HG02852 (cell line): Measurements from ENCODE around the gene ASB2.
A peak's percentile ranks its signal among the peaks of the same experiment; 100 is the strongest.

ENCODE experiments used
- ATAC-seq: cut with Tn5 transposase; IDR thresholded peaks from one replicate; pipeline ENCODE4 v1.9.1; 2021; ENCODE audit warnings: mild to moderate bottlenecking, moderate library complexity; ENCODE audit not compliant: unreplicated experiment

Gene ASB2

DNA sequence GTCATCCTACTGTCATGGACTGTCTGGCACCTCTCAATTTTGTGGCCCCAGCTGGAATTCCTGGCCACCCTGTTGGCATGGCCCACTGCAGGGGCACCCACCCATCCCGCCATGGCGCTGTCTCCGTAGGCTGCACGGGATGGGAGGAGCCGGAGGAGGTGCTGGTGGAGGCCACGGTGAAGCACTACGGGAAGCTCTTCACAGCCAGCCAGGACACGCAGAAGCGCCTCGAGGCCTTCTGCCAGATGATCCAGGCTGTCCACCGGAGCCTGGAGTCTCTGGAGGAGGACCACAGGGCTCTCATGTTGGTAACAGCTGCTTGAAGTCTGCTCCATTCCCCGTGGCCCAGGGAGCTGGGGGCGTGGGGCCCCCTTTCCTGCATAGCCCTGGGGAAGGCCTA lies 24.6 kb upstream of the ASB2 start:
- no peak for ATAC-seq

DNA sequence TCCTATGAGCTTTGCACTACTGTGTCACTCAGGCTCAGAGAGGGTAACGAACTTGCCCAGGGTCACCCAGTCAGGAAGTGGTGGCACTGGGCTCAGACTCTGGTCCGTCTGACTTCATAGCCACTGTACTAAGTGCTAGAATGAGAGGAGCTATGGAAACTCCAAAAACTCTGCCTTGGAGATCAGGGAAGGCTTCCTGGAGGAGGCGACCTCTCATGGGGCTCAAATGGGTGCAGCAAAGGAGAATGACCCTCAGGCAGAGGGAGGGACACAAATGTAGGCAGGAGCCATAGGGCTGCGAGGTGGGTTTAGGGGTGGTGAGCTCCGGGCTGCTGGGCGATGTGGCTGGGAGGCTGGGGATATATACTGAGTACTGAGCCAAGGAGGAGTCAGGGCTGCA lies 23.9 kb upstream of the ASB2 start:
- no peak for ATAC-seq

DNA sequence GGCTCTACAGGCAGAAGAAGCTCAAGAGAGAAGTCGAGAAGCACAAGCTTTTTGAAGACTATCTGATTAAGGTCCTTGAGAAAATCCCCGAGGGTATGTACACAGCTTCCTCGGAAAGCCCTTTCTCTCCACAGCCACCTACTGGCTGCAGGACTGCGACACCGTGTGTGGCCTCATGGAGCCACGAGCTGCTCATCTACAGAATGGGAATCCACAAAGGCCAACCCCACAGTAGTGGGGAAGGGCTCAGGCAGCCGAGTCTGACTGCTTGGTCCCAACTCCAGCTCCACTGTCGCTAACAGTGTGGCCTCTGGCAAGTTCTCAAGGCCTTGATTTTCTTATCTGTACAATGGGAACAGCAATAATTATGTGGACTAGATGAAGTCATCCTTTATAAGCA lies 23.2 kb upstream of the ASB2 start:
- ATAC-seq: no peak

DNA sequence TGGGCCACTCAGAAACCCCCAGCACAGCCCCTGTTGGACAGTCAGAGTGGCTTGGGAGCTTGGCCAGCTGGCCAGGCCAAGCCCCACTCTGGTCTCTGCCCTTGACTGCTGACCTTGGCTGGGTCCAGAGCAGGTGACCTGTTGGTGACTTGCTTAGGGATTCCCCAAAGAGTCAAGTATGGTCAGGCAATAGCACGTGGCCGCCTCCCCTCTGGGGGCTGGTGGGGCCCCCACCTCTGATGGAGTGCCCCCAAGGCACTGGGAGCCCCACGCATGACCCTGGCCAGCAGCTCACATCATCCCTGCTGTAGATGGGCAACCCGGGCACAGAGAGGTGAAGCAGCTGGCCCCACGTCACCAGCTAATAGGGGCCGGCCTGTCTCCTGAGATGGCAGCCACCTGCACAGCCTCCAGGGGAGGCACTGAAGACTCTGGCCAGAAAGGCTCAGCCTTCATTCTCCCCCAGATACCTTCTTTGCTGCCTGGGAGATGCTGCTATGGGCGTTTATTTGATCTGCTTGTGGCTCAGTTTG lies 22.6 kb upstream of the ASB2 start:
- no peak for ATAC-seq

DNA sequence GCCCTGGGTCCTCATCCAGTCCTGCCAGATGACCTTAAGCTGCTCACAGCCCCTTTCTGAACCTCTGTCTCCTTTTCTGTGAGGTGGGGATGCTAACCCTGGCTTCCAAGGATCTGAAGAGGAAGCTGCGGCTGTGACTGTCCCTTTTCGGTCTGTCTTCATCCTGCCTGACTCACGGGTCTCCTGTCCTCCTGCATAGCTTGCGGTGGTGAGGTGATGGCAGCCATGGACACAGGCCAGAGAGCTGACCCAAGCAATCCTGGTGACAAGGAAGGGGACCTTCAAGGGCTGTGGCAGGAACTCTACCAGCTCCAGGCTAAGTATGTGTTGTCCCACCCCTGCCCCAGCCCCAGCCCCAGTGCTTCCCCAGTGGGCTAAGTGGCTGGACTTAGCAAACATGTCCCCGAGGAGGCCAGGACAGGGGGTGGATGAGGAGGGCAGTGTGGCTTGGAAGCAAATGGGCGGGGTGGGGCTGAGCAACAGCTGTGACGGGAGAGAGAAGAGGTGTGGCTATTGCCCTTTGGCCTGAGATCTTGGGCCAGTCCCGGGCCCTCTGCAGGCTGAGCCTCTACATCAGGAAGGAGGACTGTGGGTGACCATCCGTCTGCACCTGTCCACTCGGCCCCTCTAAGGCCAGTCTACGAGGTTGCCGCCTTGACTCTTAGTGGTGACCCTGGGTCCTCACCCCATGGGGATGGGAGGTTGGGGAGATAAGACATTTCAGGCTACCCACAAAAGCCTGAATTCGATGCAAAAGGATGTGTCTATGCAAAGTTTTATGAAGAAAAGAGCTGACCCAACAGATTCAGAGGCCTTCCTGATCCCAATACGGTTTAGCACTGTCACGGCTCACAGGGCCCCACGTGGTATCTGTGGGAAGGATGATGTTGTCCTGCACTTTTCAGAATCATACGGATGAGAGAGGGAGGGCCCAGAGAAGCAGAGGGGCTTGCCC lies 21.8 kb upstream of the ASB2 start:
- no peak for ATAC-seq

DNA sequence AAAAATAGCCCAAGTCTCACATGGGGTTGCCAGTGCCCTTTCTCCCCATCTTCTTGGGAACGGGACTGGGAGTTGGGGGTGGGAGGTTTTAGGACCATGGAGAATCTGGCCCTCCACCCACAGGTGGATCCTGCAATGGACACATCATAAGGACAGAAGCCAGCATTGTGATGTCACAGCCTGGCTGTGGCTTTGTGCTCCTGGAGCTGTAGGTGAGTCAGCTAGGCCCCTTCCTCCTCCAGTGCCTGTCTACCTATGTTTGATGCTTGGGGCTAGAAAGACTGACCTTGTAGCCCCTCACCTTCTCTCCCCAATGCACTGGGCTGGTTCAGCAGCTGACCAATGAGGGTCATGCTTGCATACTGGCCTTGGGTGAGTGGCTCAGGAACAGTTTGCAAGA lies 20.7 kb upstream of the ASB2 start, which contains the start of gene CCDC197:
Gene CCDC197 (plus strand): TSS at position 220 of the 400 bp plus-strand sequence. CDS start 831 bp downstream, outside the sequence.
- ATAC-seq: no peak

DNA sequence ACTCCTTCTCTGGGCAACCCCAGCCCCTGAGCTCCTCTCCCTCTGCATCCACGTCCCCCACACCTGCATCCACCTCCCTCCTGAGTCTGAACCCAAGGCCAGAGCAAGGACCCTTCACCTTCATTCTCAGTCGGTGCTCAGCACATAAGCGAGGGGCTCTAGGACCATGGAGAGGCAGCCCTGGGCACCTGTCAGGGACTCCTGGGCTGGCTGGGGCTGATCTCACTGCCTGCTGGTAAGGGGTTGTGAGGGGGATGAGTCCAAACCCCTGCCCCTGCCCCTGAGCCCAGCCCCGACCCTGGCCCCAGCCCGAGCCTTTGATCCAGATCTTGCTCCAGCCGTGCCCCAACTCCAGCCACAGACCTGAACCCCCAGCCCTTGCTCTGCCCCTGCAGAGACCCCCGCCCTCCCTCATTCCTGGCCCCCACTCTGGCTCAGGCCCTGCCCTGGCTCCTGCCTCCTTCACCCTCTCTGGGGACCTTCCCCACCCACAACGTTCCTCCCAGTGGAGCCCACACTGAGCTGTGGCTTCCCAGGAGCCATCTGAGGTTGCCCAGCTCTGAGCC lies 19.8 kb upstream of the ASB2 start:
- ATAC-seq: no peak

DNA sequence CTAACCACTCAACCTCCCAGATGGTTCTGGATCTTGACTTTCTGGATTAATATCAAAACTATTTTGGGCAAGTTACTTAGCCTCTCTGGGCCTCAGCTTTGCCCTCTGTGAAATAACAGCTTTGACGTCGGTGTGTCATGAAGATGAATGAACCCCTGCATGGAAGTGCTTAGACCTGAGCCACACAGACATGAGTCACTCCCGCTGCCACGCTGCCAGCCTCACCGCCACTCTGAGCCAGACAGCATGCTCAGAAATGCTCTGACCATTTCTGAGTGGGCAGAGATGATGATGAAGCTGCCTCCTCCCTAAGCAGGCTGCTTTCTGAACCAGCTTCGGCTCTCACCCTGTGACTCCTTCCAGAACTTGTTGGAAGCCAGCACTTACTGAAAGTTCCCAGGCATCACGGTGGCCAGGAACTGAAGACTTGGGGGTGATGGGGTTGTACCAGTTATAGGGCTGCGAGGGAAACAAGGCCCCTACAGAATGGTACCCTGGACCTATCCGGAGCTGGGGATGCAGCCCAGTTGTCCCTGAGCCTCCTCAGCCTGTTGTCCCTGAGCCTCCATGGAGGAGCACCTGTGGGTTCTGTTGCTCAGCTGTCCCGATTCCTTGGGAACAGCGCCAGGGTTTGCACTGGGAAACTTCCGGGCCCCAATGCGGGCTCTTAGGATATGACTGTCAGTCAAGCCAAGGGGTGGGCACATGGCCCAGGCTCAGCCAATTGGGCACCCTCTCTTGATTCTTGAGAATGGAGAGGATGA lies 18.7 kb upstream of the ASB2 start:
- no peak for ATAC-seq

DNA sequence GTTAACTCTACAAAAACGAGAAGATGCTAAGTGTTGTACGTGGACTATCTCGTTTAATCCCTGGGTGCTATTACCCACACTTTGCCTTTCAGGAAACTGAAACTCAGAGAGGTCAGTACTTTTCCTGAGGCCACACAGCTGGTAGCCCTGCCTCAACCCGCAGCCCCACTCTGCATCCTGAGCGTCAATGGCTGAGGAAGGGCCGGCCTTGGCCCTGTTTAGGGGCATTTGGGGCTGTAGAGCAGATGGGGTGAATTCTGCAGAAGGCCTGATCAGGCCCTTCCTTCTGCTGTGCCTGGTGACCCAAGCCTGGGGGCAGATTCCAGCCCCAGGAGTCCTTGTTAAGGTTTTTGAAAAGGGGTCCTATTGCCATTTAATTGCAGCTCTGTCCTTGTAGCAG lies 17.0 kb upstream of the ASB2 start:
- ATAC-seq: no peak

DNA sequence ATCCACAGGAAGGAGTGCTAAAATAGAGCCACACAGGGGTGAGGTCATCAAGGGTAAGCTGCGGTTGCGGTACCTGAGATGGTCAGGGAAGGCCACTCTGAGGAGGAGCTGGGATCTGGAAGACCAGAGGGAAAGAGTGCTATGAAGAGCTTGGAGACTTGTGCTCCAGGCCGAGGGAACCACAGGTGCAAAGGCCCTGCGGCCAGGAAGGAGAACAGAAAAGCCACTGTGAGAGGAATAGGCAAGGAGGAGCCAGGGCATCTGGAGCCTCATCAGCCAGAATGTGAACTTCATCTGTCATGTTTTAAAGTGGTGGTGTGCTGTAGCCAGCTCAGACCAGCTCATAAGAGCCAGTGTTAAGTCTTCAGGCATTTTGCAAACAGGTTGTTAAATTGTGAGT lies 15.3 kb upstream of the ASB2 start:
- ATAC-seq: no peak

DNA sequence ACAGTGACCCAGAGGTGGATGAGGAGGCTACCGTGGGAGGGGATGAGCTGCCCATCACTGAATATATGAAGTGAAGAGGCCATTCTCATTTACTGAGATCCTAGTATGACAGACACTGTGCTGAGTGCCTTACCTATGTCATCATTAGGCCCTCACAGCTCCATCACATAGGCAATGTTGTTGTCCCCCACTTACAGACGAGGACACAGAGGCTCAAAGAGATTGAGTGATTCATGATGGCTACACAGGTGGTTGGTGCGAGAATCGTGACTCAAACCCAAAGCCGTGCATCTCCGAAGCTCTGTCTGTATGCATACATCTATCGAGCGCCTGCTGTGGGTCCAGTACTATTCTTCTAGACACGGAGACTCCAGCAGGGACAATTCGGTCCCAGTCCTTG lies 14.8 kb upstream of the ASB2 start:
- no peak for ATAC-seq

DNA sequence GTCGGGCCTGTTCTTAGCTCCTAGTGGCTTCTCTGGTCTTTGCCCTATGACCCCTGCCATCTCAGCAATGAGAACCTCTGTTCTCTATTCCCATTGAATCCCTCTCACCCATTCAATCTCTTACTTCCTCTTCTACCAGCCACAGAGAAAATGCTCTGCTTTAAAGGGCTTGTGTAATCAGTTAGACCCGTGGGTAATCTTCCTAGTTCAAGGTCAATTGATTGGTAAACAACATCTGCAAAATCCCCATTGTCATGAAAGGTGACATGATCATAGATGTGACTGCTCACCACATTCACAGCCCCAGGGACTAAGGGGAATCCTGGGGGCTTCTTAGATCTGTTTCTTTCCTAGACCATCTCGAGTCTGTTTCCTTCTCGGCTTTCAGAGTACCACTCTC lies 13.6 kb upstream of the ASB2 start:
- peak; percentile 56 for ATAC-seq

DNA sequence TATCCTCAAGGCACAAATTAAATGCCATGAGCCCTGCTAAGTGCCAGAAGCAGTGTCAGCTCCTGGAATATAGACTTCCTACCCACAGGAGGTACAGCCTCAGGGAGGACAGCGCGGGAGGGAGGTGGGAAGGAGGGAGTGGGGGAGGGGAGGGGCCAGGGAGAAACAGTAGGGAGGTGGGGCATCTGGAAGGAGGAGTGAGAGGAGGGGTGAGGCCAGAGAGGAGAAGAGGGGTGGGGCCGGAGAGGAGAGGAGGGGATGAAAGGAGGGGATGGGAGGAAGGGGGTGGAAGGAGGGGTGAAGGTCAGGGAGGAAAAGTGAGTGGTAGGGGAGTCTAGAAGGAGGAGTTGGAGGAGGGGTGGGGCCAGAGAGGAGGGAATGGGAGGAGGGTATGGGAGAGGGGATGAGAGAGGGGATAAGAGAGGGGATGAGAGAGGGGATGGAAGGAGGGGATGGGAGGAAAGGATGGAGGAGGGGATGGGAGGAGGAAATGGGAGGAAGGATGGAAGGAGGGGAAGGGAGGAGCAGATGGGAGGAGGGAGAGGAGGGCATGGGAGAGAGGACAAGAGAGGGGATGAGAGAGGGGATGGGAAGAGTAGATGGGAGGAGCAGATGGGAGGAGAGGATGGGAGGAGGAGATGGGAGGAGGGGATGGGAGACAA lies 11.6 kb upstream of the ASB2 start:
- ATAC-seq: no peak

DNA sequence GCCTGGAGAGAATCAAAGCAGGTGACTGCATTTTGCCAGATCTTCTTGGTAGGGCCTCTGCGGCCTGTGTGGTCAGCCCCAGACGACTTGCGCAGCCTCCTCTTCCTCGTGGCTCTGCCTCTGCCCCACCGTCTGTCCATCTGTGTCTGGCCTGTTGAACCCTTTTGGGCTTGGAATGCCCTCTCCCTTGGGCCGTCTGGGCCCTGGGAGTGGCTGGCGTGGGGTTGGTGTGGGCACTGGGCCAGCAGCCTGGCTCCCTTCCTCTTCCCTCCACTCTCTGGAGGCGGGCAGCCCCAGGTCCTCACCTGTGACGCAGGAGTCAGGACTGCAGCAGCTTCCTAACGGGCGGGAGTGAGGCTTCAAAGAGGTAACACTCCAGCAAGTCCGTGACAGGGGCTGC lies 11.0 kb upstream of the ASB2 start:
- ATAC-seq: no peak

DNA sequence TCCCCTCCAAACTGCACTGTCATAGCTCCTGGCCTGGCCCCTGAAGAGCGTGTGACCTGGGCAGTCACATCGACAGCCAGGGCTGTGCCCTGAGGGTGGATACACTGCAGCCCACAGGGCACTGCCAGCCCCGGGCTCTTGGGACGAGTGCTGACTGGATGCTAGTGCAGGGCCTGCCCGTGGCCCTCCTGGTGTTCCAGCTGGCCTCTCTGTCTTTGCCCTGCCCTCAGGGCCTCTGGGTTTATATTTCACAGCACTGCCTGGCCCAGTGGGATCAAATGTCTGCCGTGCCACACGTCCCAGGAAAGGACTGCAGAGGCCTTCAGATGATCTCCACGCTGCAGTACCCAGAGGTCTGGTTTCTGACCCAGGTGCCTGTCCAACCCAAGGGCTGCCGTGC lies 10.6 kb upstream of the ASB2 start:
- no peak for ATAC-seq

DNA sequence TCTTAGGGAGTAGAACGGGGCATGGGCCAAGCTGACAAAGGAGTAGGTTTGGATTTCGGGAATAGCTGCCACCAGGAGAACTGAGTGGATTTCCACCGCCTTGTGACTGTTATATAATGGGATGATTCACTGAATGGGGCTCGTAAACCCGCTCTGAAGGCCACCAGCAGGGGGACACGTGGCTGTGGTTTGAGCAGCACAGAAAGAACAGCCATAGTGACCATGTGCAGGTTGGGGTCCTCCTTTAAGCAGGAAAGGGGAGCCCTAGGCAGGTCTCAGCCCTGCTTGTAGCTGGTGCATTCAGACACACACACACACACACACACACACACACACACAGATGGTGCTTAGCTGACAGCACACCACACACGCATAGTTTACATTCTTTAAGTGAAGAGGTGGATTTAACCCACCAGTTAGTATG lies 8.6 kb upstream of the ASB2 start:
- ATAC-seq: no peak

DNA sequence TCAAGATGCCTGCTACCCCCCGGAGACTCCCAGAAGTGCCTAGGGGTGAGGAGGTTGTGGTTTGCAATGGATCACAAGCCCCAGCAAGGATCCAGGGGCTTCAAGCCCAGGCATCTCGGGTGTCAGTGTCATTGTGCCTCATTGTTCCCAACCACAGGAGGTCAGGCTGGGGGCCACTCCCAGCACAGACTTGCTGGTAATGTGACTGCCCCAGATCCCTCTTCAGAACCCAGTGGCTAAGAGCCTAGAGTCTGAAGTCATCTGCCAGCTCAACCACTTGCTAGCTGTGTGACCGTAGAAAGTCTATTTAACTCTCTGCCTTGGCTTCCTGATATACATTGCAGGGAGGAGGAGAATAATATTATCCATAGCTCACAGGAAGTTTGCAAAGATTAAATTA lies 7.7 kb upstream of the ASB2 start:
- ATAC-seq: no peak

DNA sequence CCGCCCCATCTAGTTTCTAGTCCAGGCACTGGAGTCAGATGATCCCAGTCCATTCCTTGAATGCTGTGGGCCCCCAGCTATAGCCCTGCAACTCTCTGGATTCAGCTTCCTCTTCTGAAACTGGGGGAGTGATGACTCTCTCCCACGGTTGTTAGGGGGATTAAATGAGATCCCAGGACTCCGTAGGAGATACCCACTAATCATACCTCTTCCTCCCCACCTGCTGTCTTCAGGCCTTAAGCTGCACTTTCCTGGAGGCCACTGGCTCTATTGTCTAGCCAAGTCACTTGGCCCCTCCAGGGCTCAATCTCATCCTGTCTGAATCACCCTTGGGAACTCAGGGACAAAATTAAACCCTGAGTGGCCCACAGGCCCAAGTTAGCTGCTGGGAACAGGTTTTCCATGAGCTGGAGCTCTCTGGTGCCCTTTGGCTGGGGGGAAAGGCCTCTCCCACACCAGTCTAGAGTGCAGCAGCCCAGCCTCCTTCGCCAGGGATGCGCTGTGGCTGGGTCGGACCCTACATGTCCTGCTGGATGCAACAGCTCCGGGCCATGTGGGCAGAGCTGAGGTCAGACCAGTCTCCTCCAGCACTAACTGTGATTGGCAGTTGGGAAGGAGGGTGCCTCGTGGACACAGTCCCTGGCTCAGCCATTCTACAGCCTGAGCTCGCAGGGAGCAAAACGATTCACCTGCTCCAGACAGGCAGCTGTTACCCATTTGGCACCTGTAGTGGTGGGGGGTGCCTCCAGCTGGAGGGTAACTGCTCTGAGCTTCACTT lies 6.0 kb upstream of the ASB2 start:
- ATAC-seq: no peak

DNA sequence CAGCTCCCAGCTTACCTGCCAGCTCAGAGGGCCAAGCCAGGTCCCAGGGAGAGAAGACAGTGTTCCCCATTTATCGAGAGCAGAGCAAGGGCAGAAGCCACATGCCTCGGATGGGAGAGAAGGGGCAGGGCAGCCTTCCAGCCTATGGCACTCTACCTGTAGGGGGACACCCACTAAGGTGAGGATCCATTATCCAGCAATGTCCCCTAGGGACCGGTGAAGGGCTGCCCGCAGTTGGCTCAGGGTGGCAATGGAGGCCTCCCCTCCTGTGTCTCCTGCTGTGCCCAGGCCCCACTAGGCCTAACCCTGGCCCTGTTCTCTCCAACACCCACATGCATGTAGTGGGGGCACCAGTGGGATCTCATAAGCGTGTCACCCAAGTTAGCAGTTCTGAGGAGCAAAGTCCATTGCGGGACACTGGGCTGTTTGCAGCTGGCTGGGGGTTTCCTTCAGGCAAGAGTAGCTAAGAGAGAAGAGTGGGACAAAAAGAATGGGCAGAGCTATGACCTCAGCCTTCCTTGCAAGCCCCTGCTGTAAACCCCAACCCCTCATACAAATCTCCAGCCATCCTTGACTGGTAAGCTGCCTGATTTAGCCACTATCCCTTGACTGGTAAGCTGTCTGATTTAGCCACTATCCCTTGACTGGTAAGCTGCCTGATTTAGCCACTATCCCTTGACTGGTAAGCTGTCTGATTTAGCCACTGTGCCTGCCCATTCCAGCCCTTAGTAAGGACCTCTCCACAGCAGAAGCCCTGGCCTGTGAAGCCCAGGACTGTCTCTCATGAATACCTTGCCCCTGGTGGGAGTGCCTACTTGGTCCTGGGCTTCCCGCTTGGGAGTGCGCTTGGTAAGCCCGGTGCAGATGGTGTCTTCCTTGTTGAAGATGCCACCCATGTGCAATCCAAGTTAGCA lies 5.2 kb upstream of the ASB2 start:
- ATAC-seq: no peak
